NCI-H2029 treated with DMSO at 0.1 percent for 48 hours (cell line): ENCODE results near the gene RBM24.
"Not testable (repeated sequence)": the region's sequence is repeated elsewhere in the genome, so short reads cannot be mapped to it uniquely, and the experiment has no call there.

ENCODE experiments used
- DNase-seq: peaks from one replicate; lab custom pipeline; 2025; lab: John Stamatoyannopoulos, UW

Gene RBM24

GRCh38 chr6:17291778-17292177, 10.6 kb downstream of the RBM24 start:
- no peak for DNase-seq

GRCh38 chr6:17292600-17293133, 11.5 kb downstream of the RBM24 start:
- DNase-seq = no peak

- no peak for DNase-seq
These were observed 12.2 kb downstream of the RBM24 start for GRCh38 chr6:17293395-17293794.

- DNase-seq = no peak
These were observed 16.3 kb downstream of the RBM24 start for GRCh38 chr6:17297271-17298080.

GRCh38 chr6:17298257-17298656, 17.1 kb downstream of the RBM24 start:
- no peak for DNase-seq

- DNase-seq = no peak
These were observed 18.1 kb downstream of the RBM24 start for GRCh38 chr6:17299222-17299621.

GRCh38 chr6:17299750-17300149, 18.6 kb downstream of the RBM24 start:
- DNase-seq = no peak

GRCh38 chr6:17300637-17301036, 19.5 kb downstream of the RBM24 start:
- no peak for DNase-seq

- DNase-seq = no peak
These were observed 22.3 kb downstream of the RBM24 start for GRCh38 chr6:17303444-17303843.

GRCh38 chr6:17305219-17306001, 24.2 kb downstream of the RBM24 start:
- no peak for DNase-seq

GRCh38 chr6:17311595-17312311, 30.6 kb downstream of the RBM24 start:
- no peak for DNase-seq

- DNase-seq = not testable (repeated sequence)
These were observed 32.1 kb downstream of the RBM24 start for GRCh38 chr6:17313238-17313637.

- no peak for DNase-seq
These were observed 32.8 kb downstream of the RBM24 start for GRCh38 chr6:17313971-17314370.

- no peak for DNase-seq
These were observed 34.1 kb downstream of the RBM24 start for GRCh38 chr6:17315262-17315661.

- DNase-seq = no peak
These were observed 37.4 kb downstream of the RBM24 start for GRCh38 chr6:17318435-17319165.

GRCh38 chr6:17320266-17320665, 39.1 kb downstream of the RBM24 start:
- DNase-seq = not testable (repeated sequence)

- DNase-seq = no peak
These were observed 50.1 kb downstream of the RBM24 start for GRCh38 chr6:17331238-17331637.

- DNase-seq = no peak
These were observed 53.1 kb downstream of the RBM24 start for GRCh38 chr6:17334265-17334664.

- DNase-seq = no peak
These were observed 55.3 kb downstream of the RBM24 start for GRCh38 chr6:17336425-17336824.

GRCh38 chr6:17339308-17339670, 58.1 kb downstream of the RBM24 start:
- DNase-seq = no peak

- no peak for DNase-seq
These were observed 60.1 kb downstream of the RBM24 start for GRCh38 chr6:17341117-17341805.
